RWPE1 (cell line): ENCODE data around the gene ZNF662.

Experiments used
- CTCF ChIA-PET: fragments of 350-600 bp; sonication (Branson Sonifier 250); formaldehyde crosslinking; extraction: SDS; loops from one replicate; lab custom pipeline; 2021; lab: Yijun Ruan, JAX
- POLR2A ChIA-PET: fragments of 400-600 bp; formaldehyde crosslinking; extraction: SDS; loops from one replicate; lab custom pipeline; 2020; ENCODE audit warnings: antibody characterized with exemption; ENCODE audit not compliant: low non-redundant PET; lab: Yijun Ruan, JAX
- DNase-seq: peaks from one replicate; pipeline ENCODE4 v3.0.0; 2012; ENCODE audit warnings: low spot score
- H3K27ac ChIP-seq: fragments of 450-650 bp; 2 replicates; pipeline ENCODE4 v1.5.1; 2017
- TF ChIP-seq, protein P1 (sequence below): fragments of 450-650 bp; conservative IDR thresholded peaks from 2 replicates; pipeline ENCODE4 v1.5.1; 2017; ENCODE audit warnings: low read depth, mild to moderate bottlenecking

ZNF662 gene

DNA sequence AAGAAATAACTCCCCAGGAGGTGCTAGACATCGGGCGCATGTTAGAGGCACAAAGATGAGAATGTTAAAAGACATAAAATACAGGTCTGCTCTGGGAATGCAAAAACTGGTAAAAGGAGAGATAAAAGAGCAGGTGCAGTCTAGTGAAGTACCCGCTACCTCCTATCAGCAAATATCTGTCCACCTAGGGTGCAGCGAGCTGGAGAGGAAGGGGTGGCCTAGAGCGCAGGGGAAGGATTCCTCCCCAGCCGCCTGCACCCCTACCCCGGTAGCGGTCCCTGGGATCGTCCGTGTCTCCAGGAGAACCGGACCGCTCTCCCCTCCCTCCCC lies 237 bp upstream of the ZNF662 start:
- CTCF ChIA-PET = no interaction called here
- DNase-seq = no peak
- TF ChIP-seq, protein P1, sequence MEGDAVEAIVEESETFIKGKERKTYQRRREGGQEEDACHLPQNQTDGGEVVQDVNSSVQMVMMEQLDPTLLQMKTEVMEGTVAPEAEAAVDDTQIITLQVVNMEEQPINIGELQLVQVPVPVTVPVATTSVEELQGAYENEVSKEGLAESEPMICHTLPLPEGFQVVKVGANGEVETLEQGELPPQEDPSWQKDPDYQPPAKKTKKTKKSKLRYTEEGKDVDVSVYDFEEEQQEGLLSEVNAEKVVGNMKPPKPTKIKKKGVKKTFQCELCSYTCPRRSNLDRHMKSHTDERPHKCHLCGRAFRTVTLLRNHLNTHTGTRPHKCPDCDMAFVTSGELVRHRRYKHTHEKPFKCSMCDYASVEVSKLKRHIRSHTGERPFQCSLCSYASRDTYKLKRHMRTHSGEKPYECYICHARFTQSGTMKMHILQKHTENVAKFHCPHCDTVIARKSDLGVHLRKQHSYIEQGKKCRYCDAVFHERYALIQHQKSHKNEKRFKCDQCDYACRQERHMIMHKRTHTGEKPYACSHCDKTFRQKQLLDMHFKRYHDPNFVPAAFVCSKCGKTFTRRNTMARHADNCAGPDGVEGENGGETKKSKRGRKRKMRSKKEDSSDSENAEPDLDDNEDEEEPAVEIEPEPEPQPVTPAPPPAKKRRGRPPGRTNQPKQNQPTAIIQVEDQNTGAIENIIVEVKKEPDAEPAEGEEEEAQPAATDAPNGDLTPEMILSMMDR = no peak
- POLR2A ChIA-PET = no interaction called here
- no peak overlapping the region for H3K27ac ChIP-seq

DNA sequence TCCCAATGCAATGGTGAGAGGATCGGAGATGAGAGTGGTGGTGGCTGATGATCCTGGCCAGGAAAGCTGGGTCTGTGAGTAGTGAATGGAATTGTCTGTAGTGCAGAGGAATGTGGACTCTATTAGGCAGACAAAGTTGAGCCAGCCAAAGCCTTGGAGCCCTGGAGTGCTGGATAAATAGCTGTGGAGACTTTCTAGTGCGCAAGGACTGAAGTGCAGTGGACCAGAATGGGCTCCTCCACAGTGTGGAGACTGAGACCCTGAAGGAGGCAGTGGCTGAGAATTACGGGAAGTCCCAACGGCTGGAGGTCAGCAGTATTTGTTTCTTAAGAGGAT lies 874 bp downstream of the ZNF662 start:
- DNase-seq = no peak
- ChIA-PET POLR2A (no interaction called here), CTCF (no interaction called here)
- TF ChIP-seq, protein P1 = no peak
- no peak overlapping the region for H3K27ac ChIP-seq

DNA sequence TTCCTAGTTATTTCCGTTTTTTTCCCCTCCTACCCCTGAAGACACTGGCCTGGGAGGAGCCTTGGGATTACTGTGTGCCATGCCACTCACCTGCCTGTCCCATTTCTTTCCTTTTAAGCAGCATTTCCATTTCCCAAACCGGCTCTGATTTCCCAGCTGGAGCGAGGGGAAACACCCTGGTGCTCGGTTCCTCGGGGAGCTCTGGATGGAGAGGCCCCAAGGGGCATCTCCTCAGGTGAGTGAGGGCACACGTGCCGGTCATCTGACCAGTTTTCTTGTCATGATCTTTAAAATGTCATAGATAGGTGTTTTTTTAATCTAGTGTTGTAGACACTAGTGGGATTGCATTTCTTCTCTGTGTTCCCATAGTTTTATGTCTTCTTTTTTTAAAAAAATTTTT lies 2.7 kb downstream of the ZNF662 start:
- ChIA-PET CTCF (interaction anchor here (0.6 kb wide), 1 partner anchor 69 kb away, joined by 3 read pairs; no protein-coding TSS in a partner anchor), POLR2A (no interaction called here)
- H3K27ac ChIP-seq = no peak overlapping the region
- no peak for DNase-seq
- TF ChIP-seq, protein P1 = no peak

DNA sequence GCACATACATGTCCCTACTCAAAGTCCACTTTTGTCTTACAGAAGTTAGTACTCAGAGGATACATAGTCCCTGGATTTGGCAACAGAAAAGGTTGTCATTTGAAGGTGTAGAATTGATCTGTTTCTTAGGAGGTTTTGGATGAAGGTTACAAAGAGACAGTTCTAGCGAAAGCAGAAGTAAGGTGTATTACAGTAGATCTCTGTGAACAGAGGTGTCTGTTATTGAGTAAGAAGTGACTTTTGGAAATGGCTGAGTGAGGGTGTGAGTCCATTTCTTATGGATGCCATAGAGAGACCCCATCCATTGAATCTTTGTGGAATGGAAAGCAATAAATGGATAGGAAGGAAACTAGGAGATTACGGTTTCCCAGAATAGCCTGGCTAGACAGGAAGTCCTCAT lies 5.6 kb downstream of the ZNF662 start:
- POLR2A ChIA-PET = no interaction called here
- CTCF ChIA-PET = no interaction called here
- DNase-seq = no peak

DNA sequence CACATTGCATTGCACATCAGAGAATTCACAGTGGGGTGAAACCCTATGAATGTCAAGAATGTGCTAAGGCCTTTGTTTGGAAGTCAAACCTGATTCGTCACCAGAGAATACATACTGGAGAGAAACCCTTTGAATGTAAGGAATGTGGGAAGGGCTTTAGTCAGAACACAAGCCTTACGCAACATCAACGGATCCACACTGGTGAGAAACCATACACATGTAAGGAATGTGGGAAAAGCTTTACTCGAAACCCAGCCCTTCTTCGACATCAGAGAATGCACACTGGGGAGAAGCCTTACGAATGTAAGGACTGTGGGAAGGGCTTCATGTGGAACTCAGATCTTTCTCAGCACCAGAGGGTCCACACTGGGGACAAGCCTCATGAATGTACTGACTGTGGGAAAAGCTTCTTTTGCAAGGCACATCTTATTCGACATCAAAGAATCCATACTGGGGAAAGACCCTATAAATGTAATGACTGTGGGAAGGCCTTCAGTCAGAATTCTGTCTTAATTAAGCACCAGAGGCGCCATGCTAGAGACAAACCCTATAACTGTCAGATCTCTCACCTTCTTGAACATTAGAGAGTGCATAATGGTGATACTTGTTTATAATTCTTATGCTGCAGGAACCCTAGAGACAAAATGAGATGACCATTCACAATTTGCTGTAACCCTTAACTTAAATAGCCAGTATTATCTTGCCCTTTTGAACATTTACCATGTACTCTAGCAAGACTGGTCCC lies 9.0 kb downstream of the ZNF662 start:
- TF ChIP-seq, protein P1 = no peak
- H3K27ac ChIP-seq = no peak overlapping the region
- ChIA-PET CTCF (interaction anchor here (0.9 kb wide), 1 partner anchor 34 kb away, joined by 6 read pairs; no protein-coding TSS in a partner anchor), POLR2A (interaction anchor here (0.5 kb wide), 1 partner anchor 16 kb away, joined by 3 read pairs; no protein-coding TSS in a partner anchor)
- no peak for DNase-seq

More for the DNA sequence above, 5.6 kb downstream of the ZNF662 start:
- no peak overlapping the region for H3K27ac ChIP-seq
- TF ChIP-seq, protein P1 = no peak

DNA sequence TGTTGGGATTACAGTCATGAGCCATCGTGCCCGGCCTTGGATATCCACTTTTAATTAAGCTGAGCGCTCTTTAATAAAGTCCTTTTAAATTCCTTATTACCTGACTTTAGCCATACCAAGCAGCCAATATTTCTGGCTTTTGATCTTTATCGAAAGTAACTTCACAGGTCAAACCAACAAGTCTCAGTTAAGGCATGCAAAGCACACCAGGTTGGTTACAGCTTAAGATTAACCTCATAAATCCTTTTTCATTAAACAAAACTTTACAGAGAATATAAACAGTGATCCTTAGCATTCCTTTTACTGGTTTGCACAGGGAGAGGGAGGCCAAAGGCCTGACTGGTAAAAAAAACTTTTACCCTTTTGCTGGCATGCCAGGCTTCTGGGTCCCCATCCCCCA lies 17.7 kb downstream of the ZNF662 start:
- no peak for DNase-seq
- ChIA-PET POLR2A (no interaction called here), CTCF (no interaction called here)
- no peak overlapping the region for H3K27ac ChIP-seq
- TF ChIP-seq, protein P1 = no peak
